Measurements from ENCODE around the gene TMEM244.

DNA sequence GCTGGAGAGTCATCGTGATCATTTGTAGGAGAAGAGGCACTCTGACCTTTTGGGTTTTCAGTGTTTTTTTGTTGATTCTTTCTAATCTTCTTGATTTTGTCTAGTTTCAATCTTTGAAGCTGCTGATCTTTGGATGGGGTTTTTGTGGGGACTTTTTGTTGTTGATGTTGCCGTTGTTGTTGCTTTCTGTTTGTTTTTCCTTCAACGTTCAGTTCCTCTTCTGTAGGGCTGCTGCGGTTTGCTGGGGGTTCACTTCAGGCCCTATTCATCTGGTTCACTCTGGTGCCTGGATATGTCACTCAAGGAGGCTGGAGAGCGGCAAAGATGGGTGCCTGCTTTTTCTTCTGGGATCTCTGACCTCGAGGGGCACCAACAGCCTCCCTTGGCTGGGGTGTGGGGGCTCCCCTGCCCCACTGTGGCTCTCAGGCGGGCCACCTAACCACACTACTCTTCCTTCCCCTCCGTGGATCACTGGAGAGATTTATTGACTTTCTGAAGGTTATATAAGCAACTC, 21.5 kb upstream of the TMEM244 start:
- TF ChIP-seq, protein P1, sequence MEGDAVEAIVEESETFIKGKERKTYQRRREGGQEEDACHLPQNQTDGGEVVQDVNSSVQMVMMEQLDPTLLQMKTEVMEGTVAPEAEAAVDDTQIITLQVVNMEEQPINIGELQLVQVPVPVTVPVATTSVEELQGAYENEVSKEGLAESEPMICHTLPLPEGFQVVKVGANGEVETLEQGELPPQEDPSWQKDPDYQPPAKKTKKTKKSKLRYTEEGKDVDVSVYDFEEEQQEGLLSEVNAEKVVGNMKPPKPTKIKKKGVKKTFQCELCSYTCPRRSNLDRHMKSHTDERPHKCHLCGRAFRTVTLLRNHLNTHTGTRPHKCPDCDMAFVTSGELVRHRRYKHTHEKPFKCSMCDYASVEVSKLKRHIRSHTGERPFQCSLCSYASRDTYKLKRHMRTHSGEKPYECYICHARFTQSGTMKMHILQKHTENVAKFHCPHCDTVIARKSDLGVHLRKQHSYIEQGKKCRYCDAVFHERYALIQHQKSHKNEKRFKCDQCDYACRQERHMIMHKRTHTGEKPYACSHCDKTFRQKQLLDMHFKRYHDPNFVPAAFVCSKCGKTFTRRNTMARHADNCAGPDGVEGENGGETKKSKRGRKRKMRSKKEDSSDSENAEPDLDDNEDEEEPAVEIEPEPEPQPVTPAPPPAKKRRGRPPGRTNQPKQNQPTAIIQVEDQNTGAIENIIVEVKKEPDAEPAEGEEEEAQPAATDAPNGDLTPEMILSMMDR (IDR thresholded peaks at IDR 0.05 in 8 of 11, conservative IDR thresholded peaks at IDR 0.05 in 3 of 11), result no peak
- TF ChIP-seq POLR2AphosphoS5 (IDR thresholded peaks at IDR 0.05) (no peak), POLR2A (IDR thresholded peaks at IDR 0.05) (no peak)
